ENCODE measurements around the gene BUB1.
A peak's percentile ranks its signal among the peaks of the same experiment; 100 is the strongest.

BUB1 gene

GRCh38 chr2:110675679-110676078, 2.2 kb downstream of the BUB1 start:
- Histone ChIP-seq H3F3A (ENCODE audit: insufficient read depth, low read length) (peaks cover 41% of the 10 kb centered on the region), H3K4me1 (ENCODE audit: low read length) (peaks cover 18% of the 10 kb centered on the region), H3K27ac (ENCODE audit: low read length) (peak overlapping the region; percentile 95), H3K36me3 (replicated peaks; ENCODE audit: insufficient read depth, low read length) (peaks cover 6% of the 10 kb centered on the region; the same call in 1 of the 2 replicates), H3K79me2 (ENCODE audit: low read length) (peaks cover 72% of the 10 kb centered on the region), H3K27me3 (replicated peaks; ENCODE audit: insufficient read depth, low read length) (no peaks in the 10 kb centered on the region), H4K20me1 (ENCODE audit: insufficient read depth, low read length) (no peaks in the 10 kb centered on the region), H3K9me2 (replicated peaks; ENCODE audit: insufficient read depth, low read length) (no peaks in the 10 kb centered on the region), H3K9ac (ENCODE audit: low read length) (peak overlapping the region; percentile 96), H3K4me2 (ENCODE audit: low read depth, low read length) (peak overlapping the region; percentile 92), H2AFZ (ENCODE audit: low read length) (no peak overlapping the region), H3K4me3 (ENCODE audit: low read length) (peak overlapping the region; percentile 92), H3K9me3 (replicated peaks; ENCODE audit: insufficient read depth, low read length) (no peaks in the 10 kb centered on the region)
- DNase-seq = no peak
- TF ChIP-seq EZH2phosphoT487 (IDR thresholded peaks at IDR 0.05; ENCODE audit: low read length) (no peak), EZH2 (optimal IDR thresholded peaks at IDR 0.05; ENCODE audit: low read depth, low read length) (no peak)

- peak overlapping the region; percentile 50; the same call in 1 of the 2 replicates for H2AFZ ChIP-seq (ENCODE audit: low read length)
- no peaks in the 10 kb centered on the region for H3K27me3 ChIP-seq (replicated peaks; ENCODE audit: insufficient read depth, low read length)
- no peaks in the 10 kb centered on the region for H4K20me1 ChIP-seq (ENCODE audit: insufficient read depth, low read length)
- H3K79me2 ChIP-seq (ENCODE audit: low read length) = peaks cover 78% of the 10 kb centered on the region
- peak; percentile 95 for DNase-seq
- peak overlapping the region; percentile 95 for H3K27ac ChIP-seq (ENCODE audit: low read length)
- TF ChIP-seq EZH2 (optimal IDR thresholded peaks at IDR 0.05; ENCODE audit: low read depth, low read length) (no peak), EZH2phosphoT487 (IDR thresholded peaks at IDR 0.05; ENCODE audit: low read length) (no peak), CTCF (IDR thresholded peaks at IDR 0.05; ENCODE audit: low read length) (no peak)
- H3K4me3 ChIP-seq (ENCODE audit: low read length) = peak overlapping the region; percentile 40
- H3K4me2 ChIP-seq (ENCODE audit: low read depth, low read length) = peak overlapping the region; percentile 92
- peak overlapping the region; percentile 96 for H3K9ac ChIP-seq (ENCODE audit: low read length)
- peaks cover 6% of the 10 kb centered on the region; the same call in 1 of the 2 replicates for H3K36me3 ChIP-seq (replicated peaks; ENCODE audit: insufficient read depth, low read length)
- H3K9me2 ChIP-seq (replicated peaks; ENCODE audit: insufficient read depth, low read length) = no peaks in the 10 kb centered on the region
- peaks cover 18% of the 10 kb centered on the region for H3K4me1 ChIP-seq (ENCODE audit: low read length)
- no peaks in the 10 kb centered on the region for H3K9me3 ChIP-seq (replicated peaks; ENCODE audit: insufficient read depth, low read length)
- peaks cover 43% of the 10 kb centered on the region for H3F3A ChIP-seq (ENCODE audit: insufficient read depth, low read length)
Observed at GRCh38 chr2:110674620-110675555, 3.0 kb downstream of the BUB1 start.

GRCh38 chr2:110673201-110673600, 4.7 kb downstream of the BUB1 start:
- Histone ChIP-seq H3K9ac (ENCODE audit: low read length) (no peak overlapping the region), H3K36me3 (replicated peaks; ENCODE audit: insufficient read depth, low read length) (peaks cover 13% of the 10 kb centered on the region), H3K4me3 (ENCODE audit: low read length) (no peak overlapping the region), H3K27me3 (replicated peaks; ENCODE audit: insufficient read depth, low read length) (no peaks in the 10 kb centered on the region), H3K4me2 (ENCODE audit: low read depth, low read length) (no peak overlapping the region), H3K27ac (ENCODE audit: low read length) (no peak overlapping the region), H3K9me2 (replicated peaks; ENCODE audit: insufficient read depth, low read length) (no peaks in the 10 kb centered on the region), H3K4me1 (ENCODE audit: low read length) (peaks cover 18% of the 10 kb centered on the region), H4K20me1 (ENCODE audit: insufficient read depth, low read length) (no peaks in the 10 kb centered on the region), H2AFZ (ENCODE audit: low read length) (no peak overlapping the region), H3F3A (ENCODE audit: insufficient read depth, low read length) (peaks cover 33% of the 10 kb centered on the region), H3K79me2 (ENCODE audit: low read length) (peaks cover 94% of the 10 kb centered on the region), H3K9me3 (replicated peaks; ENCODE audit: insufficient read depth, low read length) (no peaks in the 10 kb centered on the region)
- no peak for TF ChIP-seq EZH2 (optimal IDR thresholded peaks at IDR 0.05; ENCODE audit: low read depth, low read length)
- TF ChIP-seq EZH2phosphoT487 (IDR thresholded peaks at IDR 0.05; ENCODE audit: low read length) = no peak
- no peak for TF ChIP-seq CTCF (IDR thresholded peaks at IDR 0.05; ENCODE audit: low read length)
- DNase-seq = no peak
